ENCODE results near the gene NT5C1A. TPM values are rescaled to one million over a fixed set of nuclear protein-coding genes. Genes with fewer than 3 reads are reported as not detected.

NT5C1A gene
- total and polyA plus RNA-seq, 2 experiments from 2014 or later: 1.0 to 5.1 TPM

DNA sequence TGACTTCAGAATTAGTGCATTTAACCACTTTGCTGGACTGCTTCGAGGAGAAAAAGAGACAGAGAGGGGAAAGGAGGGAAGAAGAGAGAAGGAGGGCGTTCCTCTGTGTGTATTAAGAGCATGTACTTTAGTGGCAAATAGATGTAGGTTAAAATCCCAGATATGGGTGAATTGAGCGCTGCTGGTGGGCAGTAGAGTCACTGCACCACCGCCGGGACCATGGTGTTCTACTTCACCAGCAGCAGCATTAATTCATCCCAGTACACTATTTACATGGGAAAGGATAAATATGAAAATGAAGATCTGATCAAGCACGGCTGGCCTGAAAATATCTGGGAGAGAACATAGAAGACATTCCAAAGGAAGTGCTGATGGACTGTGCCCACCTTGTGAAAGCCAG is 45.9 kb upstream of the NT5C1A start:
- Histone ChIP-seq H3K4me1 (ENCODE audit: insufficient read depth) (no peaks in the 10 kb centered on the region), H4K20me1 (ENCODE audit: insufficient read depth, poor library complexity, severe bottlenecking) (no peaks in the 10 kb centered on the region), H3K9me3 (ENCODE audit: low read depth) (no peaks in the 10 kb centered on the region), H3K4me3 (no peak overlapping the region), H3K27ac (no peak overlapping the region), H3K9me2 (replicated peaks; ENCODE audit: insufficient read depth) (no peaks in the 10 kb centered on the region), H2AFZ (no peak overlapping the region), H3K79me2 (no peaks in the 10 kb centered on the region), H3K36me3 (replicated peaks; ENCODE audit: insufficient read depth, low read depth) (no peaks in the 10 kb centered on the region), H3K27me3 (peaks cover 45% of the 10 kb centered on the region), H3K4me2 (no peak overlapping the region)
- 39% methylated on average over 6 of the region's 6 CpGs for WGBS (ENCODE audit: low lambda C conversion rate, missing lambda C conversion rate)
- no peak for DNase-seq (ENCODE audit: low spot score)
- no peak for TF ChIP-seq CTCF (IDR thresholded peaks at IDR 0.05; ENCODE audit: poor library complexity)

DNA sequence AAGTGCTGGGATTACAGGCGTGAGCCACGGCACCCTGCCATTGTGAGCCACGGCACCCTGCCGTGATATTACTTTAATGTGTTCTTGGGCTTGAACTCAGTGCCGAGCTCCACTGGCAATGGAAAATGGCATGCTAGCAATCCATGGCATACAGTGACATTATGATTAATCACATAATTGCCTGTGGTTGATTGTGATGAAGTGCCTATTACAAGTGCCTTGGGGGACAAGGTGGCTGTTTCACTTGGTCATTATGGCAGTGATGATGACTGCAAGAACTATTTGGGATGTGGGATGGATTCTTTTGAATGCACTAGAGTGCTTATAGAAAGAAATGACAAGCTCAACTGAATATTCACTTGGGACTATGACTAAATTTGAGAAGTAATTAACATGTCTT is 41.6 kb upstream of the NT5C1A start:
- TF ChIP-seq EZH2phosphoT487 (IDR thresholded peaks at IDR 0.05; ENCODE audit: low read depth, severe bottlenecking, unreplicated experiment): no peak
- no peak for TF ChIP-seq EZH2 (IDR thresholded peaks at IDR 0.05; ENCODE audit: borderline replicate concordance)
- no peak for TF ChIP-seq CTCF (IDR thresholded peaks at IDR 0.05; ENCODE audit: poor library complexity)
- Histone ChIP-seq H2AFZ (no peak overlapping the region), H3K27me3 (peaks cover 38% of the 10 kb centered on the region), H4K20me1 (ENCODE audit: insufficient read depth, poor library complexity, severe bottlenecking) (no peaks in the 10 kb centered on the region), H3K36me3 (replicated peaks; ENCODE audit: insufficient read depth, low read depth) (no peaks in the 10 kb centered on the region), H3K79me2 (no peaks in the 10 kb centered on the region), H3K9me2 (replicated peaks; ENCODE audit: insufficient read depth) (no peaks in the 10 kb centered on the region), H3K27ac (no peak overlapping the region), H3K4me2 (no peak overlapping the region), H3K9me3 (ENCODE audit: low read depth) (no peaks in the 10 kb centered on the region), H3K4me1 (ENCODE audit: insufficient read depth) (peaks cover 4% of the 10 kb centered on the region), H3K4me3 (no peak overlapping the region)
- 92% methylated on average over 5 of the region's 5 CpGs for WGBS (ENCODE audit: low lambda C conversion rate, missing lambda C conversion rate)
- no peak for DNase-seq (ENCODE audit: low spot score)

DNA sequence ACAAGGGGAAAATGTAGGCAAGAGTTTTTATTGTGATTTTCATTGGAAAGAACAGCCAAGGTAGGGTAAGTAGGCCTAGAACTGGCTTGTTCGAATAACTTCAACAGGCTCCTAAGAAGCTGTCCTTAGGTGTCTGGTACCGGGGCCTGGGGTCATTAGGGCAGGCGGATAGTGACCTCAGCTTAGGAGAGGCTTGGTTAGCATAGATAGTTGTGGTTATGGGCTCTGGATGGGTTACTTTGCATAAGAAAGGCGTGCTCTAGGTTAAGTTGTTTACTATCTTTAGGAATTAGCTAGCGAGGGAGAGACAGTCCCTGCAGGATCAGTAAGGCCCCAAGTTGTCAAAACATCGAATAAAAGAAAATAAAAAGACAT is 40.0 kb upstream of the NT5C1A start:
- TF ChIP-seq CTCF (IDR thresholded peaks at IDR 0.05; ENCODE audit: poor library complexity): no peak
- Histone ChIP-seq H3K9me3 (ENCODE audit: low read depth) (no peaks in the 10 kb centered on the region), H3K36me3 (replicated peaks; ENCODE audit: insufficient read depth, low read depth) (no peaks in the 10 kb centered on the region), H3K4me2 (peak overlapping the region; percentile 12), H3K9me2 (replicated peaks; ENCODE audit: insufficient read depth) (no peaks in the 10 kb centered on the region), H3K4me3 (no peak overlapping the region), H3K4me1 (ENCODE audit: insufficient read depth) (peaks cover 4% of the 10 kb centered on the region), H3K27ac (peak overlapping the region; percentile 59), H3K79me2 (no peaks in the 10 kb centered on the region), H2AFZ (no peak overlapping the region), H3K27me3 (peaks cover 24% of the 10 kb centered on the region), H4K20me1 (ENCODE audit: insufficient read depth, poor library complexity, severe bottlenecking) (no peaks in the 10 kb centered on the region)
- no peak for DNase-seq (ENCODE audit: low spot score)
- WGBS (ENCODE audit: low lambda C conversion rate, missing lambda C conversion rate): 50% methylated on average over 6 of the region's 6 CpGs

Measured in hepatocyte (in vitro differentiated cells).